GM19372 (cell line): ENCODE measurements around the gene TRAPPC3.

ENCODE experiments used
- ATAC-seq: cut with Tn5 transposase; IDR thresholded peaks from one replicate; pipeline ENCODE4 v1.9.1; 2021; ENCODE audit warnings: mild to moderate bottlenecking, low read depth, moderate library complexity; ENCODE audit not compliant: unreplicated experiment

The TRAPPC3 gene

DNA sequence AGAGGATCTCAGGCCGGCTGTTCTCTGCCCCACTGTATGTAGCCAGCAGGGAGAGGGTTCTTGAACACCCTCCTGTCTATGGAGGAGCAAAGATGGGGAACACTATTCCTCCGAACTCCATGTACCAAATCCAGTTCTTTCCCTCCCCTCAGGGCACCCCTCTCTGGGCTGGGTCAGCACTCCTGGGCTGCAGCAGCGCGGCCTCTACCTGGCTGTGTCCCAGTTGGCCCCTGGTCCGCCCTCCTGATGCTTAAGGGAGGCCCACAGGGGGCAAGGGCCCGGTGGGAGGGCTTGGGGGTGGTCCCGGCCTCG lies 61.1 kb downstream of the TRAPPC3 start:
- no peak for ATAC-seq

DNA sequence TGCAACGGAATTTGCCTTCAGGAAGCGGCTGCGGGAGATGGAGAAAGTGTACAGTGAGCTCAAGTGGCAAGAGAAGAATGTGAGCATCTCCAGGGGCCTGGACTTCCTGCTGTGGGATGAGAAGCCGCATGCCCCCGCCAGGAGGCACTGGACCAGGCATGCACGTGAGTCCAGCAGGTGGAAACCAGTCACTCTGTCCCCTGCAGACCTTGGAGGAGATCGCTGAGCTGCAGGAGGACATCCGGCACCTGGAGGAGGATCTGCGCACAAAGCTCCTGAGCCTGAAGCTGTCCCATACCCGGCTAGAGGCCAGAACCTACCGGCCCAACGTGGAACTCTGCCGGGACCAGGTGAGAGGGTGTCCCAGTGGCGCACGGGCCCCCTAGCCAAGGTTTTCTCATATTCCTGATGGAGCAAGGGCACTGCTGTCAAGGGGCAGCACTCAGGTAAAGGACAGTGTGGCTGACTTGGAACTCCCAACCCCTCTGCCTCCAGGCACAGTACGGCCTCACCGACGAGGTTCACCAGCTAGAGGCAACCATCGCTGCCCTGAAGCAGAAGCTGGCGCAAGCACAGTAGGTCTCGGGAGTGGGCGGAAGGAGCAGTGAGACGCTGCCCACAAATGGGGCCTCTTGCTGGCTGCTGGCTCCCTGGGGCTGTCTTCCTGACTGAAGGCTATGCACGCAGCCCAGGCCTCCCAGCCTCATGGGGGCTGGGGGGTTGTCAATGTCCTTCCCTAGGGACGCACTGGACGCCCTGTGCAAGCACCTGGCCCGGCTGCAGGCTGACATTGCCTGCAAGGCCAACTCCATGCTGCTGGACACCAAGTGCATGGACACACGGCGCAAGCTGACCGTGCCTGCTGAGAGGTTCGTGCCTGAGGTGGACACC lies 61.8 kb downstream of the TRAPPC3 start:
- no peak for ATAC-seq
